ENCODE results near the gene TEX53.
A peak's percentile ranks its signal among the peaks of the same experiment; 100 is the strongest.

Gene TEX53

GRCh38 chr9:114680259-114681001 lies 22.8 kb upstream of the TEX53 start:
- DNase-seq (ENCODE audit: low read depth), result no peak

- no peak for DNase-seq (ENCODE audit: low read depth)
Observed at GRCh38 chr9:114678795-114679194, 21.2 kb upstream of the TEX53 start.

DNA sequence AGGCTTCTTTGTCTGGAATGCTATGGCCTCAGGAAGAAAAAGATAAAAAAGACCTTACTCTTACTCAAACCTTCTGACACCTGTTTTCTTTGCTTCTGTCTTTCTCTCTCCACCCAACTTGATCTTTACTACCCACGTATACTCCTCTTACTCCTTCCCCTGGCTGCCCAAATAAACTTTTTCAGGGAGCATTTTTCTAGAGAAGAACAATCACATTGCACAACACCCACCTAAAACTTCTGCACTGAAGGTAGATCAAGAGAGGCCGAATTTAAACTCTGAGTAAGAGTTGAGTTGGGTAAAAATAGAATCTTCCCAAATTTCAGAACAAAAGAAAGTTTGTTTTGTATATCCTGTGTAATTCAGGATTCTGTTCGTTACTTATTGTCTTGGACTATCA lies 20.5 kb upstream of the TEX53 start:
- DNase-seq (ENCODE audit: low read depth), result no peak

GRCh38 chr9:114677418-114677817 lies 19.8 kb upstream of the TEX53 start:
- DNase-seq (ENCODE audit: low read depth), result no peak

- no peak for DNase-seq (ENCODE audit: low read depth)
Observed at GRCh38 chr9:114676901-114677300, 19.3 kb upstream of the TEX53 start.

- DNase-seq (ENCODE audit: low read depth), result no peak
Observed at GRCh38 chr9:114674798-114675540, 17.4 kb upstream of the TEX53 start.

- DNase-seq (ENCODE audit: low read depth), result no peak
Observed at GRCh38 chr9:114674076-114674797, 16.6 kb upstream of the TEX53 start.

DNA sequence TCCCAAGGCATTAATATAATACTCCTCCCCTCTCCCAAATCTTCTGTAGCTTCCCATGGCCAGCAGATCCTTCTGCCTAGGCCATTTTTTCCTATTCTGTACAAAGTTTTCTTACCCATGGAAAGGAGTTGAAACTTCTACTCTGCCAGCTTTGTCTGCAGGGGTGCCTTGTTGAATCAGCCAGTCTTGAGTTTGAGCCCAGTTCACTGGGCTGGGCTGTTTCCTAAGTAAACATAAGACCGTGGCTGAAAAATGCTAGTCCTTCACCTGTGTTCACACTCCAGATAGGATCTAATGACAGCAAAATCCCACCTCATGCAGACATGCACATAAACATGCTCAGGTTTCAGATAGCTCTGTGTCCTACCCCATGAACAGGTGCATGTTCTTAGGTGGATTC lies 14.0 kb upstream of the TEX53 start:
- no peak for DNase-seq (ENCODE audit: low read depth)

- DNase-seq (ENCODE audit: low read depth), result no peak
Observed at GRCh38 chr9:114669961-114670360, 12.4 kb upstream of the TEX53 start.

DNA sequence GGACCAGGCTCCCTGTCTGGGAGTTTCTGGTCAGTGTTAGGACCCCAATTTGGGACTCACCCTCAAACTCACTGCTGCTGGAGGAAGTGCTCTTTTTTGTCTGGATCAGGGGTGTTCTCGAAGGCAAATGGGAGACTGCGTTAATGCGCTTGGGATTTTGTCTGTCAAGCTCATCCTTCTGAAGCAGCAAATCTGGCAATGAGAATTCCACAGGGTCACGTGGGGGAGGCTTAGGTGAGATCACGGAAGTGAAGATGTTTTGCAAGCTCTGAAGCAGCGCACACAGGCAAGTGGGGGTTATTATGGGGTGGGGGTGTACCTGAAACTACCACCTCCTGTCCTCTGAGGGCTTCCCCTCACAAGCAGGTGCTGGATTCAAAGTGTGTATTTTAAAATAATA lies 10.5 kb upstream of the TEX53 start:
- DNase-seq (ENCODE audit: low read depth), result no peak

GRCh38 chr9:114666851-114667250 lies 9.2 kb upstream of the TEX53 start:
- DNase-seq (ENCODE audit: low read depth), result no peak

GRCh38 chr9:114666401-114666800 lies 8.8 kb upstream of the TEX53 start:
- DNase-seq (ENCODE audit: low read depth), result no peak

- DNase-seq (ENCODE audit: low read depth), result no peak
Observed at GRCh38 chr9:114664181-114664580, 6.6 kb upstream of the TEX53 start.

DNA sequence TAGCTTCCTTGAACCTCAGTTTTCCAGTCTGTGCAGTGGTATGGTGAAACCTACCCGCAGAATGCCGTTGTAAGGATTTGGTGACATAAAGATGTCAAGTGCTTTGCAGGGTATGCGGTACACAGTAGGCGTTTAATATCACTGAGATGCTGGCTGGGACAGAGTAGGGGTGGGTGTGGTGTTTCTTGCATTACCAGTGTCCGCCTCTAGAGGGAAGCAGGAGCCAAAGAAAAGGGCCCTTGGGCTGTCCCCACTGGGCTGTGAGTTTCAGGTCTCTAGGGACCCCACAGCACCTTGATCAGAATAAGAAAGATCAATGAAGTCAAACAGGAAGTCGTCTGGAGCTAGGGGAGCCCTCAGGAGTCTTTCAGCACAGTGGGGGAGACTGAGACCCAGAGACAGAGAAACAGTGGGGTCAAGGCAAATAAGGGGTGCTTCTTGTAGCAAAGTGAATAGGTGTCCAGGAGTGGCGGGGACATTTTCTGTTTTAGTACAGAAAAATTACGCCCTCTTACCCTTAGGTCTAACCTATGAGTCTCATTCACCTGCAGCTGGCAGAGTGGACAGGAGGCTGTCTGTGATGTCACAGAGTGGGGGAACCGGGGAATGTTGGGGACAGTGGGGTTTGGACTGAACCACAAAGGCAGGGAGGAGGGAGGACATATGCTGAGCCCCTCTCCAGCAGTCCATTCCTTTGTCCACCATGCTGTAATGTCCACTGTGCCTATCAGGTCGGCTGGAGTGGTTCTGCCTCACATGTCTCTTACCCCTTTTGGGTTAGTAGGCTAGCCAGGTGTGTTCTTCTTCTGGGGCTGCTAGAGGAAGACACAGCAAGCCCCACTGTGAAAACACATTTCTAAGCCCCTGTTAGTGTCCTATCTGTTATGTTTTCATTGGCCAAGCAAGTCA lies 4.7 kb upstream of the TEX53 start:
- DNase-seq (ENCODE audit: low read depth), result peak; percentile 39

DNA sequence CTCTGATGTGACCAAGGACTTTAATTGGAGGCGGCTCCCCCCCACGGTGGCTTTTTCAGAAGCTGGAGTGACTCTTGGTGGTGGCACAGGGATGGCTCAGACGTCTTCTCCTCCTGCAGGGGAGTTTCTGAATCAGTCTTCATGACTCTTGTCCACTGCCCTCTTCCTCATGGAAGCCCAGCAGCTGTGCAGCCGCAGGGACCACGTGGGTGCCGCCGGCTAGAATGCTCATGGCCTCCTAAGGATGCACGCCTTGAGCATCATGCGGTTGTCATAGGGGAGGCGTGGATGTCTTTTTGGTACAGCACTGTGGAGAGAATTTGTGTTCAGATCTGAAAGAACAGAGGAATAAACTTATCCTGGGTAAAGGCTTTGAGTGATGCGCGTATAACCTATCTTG lies 1.3 kb downstream of the TEX53 start:
- no peak for DNase-seq (ENCODE audit: low read depth)

DNA sequence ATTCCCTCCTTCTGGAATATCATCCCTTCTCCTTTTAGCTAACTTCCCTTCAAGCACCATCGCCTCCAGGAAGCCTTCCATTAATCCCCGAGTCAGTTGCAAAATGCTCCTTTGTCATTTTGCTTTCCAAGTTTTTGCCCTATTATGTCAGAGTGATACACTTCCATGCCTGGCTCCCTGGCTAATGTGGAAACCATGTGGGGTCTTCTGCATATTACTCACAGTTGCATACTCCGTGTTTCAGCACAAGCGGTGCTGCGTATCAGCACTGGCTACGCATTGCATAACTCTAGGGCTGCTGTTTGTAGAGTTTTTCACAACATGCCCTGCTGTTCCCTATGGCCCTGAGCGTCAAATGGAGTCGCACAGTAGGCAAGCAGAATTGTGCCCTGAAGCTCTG lies 1.9 kb downstream of the TEX53 start:
- DNase-seq (ENCODE audit: low read depth), result no peak

DNA sequence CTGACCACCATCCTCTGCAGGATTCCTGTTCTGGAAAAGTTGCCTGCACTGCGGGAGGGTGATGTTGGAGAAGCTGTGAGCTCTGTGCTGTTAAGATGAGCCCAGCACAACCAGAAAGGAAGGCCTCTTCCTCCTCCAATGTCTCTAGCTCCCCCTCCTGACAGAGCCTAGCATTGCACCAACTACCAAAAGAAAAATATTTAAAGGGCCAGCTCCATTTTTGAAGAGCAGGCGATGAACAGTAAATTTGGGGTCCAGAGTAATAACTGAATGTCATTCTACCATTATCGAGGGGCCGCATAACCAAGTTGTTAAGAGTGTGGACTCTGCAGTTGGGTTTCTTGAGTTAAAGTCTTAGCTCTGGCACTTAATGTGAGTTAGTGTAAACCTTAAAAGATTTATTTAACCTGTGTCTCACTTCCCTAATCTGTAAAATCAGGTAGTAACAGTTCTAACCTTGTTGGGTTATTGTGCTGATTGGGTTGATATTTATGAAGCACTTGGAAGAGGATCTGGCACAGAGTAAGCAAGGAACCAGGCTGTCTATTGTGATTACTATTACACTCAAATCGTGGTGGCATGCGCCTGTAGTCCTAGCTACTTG lies 3.9 kb downstream of the TEX53 start:
- peak; percentile 73 for DNase-seq (ENCODE audit: low read depth)

- DNase-seq (ENCODE audit: low read depth), result no peak
Observed at GRCh38 chr9:114652776-114653555, 4.6 kb downstream of the TEX53 start.

- no peak for DNase-seq (ENCODE audit: low read depth)
Observed at GRCh38 chr9:114643896-114644295, 13.7 kb downstream of the TEX53 start.

GRCh38 chr9:114643001-114643400 lies 14.6 kb downstream of the TEX53 start:
- no peak for DNase-seq (ENCODE audit: low read depth)

DNA sequence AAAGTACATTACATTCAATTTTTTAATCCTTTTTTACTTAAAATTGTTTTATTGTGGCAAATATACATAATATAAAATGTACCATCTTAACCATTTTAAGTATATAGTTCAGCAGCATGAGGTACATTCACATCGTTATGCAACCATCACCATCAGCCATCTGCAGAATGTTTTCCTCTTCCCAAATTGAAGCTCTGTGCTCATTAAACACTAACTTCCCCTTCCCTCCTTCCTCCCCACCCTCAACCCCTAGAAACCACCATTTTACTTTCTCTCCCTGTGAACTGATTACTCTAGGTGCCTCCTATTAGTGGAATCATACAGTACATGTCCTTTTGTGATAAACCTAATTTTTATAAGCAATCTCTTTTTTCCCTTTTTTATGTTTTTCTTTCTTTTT lies 15.6 kb downstream of the TEX53 start:
- no peak for DNase-seq (ENCODE audit: low read depth)
